H9 (cell line): Measurements from ENCODE around the gene GLMP. TPM values are rescaled to one million over a fixed set of nuclear protein-coding genes. Genes with fewer than 3 reads are reported as not detected.

Experiments used
- DNase-seq: peaks from one replicate; pipeline ENCODE4 v3.0.0-alpha.2; 2017
- H2AFZ ChIP-seq: one replicate; pipeline ENCODE4 v1.6.1; 2013; ENCODE audit warnings: mild to moderate bottlenecking, low read length, control low read depth, moderate library complexity
- H2AK5ac ChIP-seq: 2 replicates; pipeline ENCODE4 v1.6.1; 2013; ENCODE audit warnings: low read length, control low read depth, mixed read lengths; ENCODE audit not compliant: insufficient read length
- H2BK120ac ChIP-seq: one replicate; pipeline ENCODE4 v1.6.1; 2013; ENCODE audit warnings: low read depth, mild to moderate bottlenecking, low read length, control low read depth, inconsistent platforms; ENCODE audit not compliant: poor library complexity, severe bottlenecking
- H2BK12ac ChIP-seq: 2 replicates; pipeline ENCODE4 v1.6.1; 2013; ENCODE audit warnings: low read length, control low read depth, mixed read lengths, low read depth; ENCODE audit not compliant: insufficient read length
- H2BK15ac ChIP-seq: 2 replicates; pipeline ENCODE4 v1.6.1; 2013; ENCODE audit warnings: low read depth, low read length, control low read depth
- H2BK20ac ChIP-seq: one replicate; pipeline ENCODE4 v1.6.1; 2013; ENCODE audit warnings: low read depth, mild to moderate bottlenecking, low read length, control low read depth, inconsistent platforms; ENCODE audit not compliant: poor library complexity, severe bottlenecking
- H2BK5ac ChIP-seq: 2 replicates; pipeline ENCODE4 v1.6.1; 2013; ENCODE audit warnings: low read length, control low read depth, mixed read lengths; ENCODE audit not compliant: insufficient read length
- H3K14ac ChIP-seq: 2 replicates; pipeline ENCODE4 v1.6.1; 2013; ENCODE audit warnings: low read length, control low read depth; ENCODE audit not compliant: insufficient read depth
- H3K18ac ChIP-seq: 2 replicates; pipeline ENCODE4 v1.6.1; 2013; ENCODE audit warnings: low read depth, mild to moderate bottlenecking, mixed read lengths, low read length, control low read depth; ENCODE audit not compliant: insufficient read length
- H3K23ac ChIP-seq: 2 replicates; pipeline ENCODE4 v1.6.1; 2013; ENCODE audit warnings: low read length, control low read depth, mixed read lengths, low read depth; ENCODE audit not compliant: insufficient read length
- H3K23me2 ChIP-seq: 2 replicates; pipeline ENCODE4 v1.6.1; 2013; ENCODE audit warnings: low read depth, mild to moderate bottlenecking, mixed read lengths, low read length, control low read depth; ENCODE audit not compliant: insufficient read length, poor library complexity, severe bottlenecking
- H3K27ac ChIP-seq: 2 replicates; pipeline ENCODE4 v1.5.1; 2013; ENCODE audit warnings: low read length, control low read depth, mixed read lengths, low read depth; ENCODE audit not compliant: insufficient read length
- H3K27me3 ChIP-seq: 2 replicates; pipeline ENCODE4 v1.6.1; 2013; ENCODE audit warnings: low read length, control low read depth, inconsistent platforms; ENCODE audit not compliant: insufficient read depth
- H3K4ac ChIP-seq: 2 replicates; pipeline ENCODE4 v1.6.1; 2013; ENCODE audit warnings: low read depth, mild to moderate bottlenecking, control low read depth, inconsistent platforms, low read length, moderate library complexity
- H3K4me1 ChIP-seq: 2 replicates; pipeline ENCODE4 v1.6.1; 2013; ENCODE audit warnings: low read length, control low read depth, inconsistent platforms; ENCODE audit not compliant: insufficient read depth
- H3K4me2 ChIP-seq: 2 replicates; pipeline ENCODE4 v1.6.1; 2013; ENCODE audit warnings: low read length, control low read depth, mixed read lengths; ENCODE audit not compliant: insufficient read length, insufficient read depth
- H3K56ac ChIP-seq: 2 replicates; pipeline ENCODE4 v1.6.1; 2013; ENCODE audit warnings: low read depth, mild to moderate bottlenecking, mixed read lengths, low read length, control low read depth; ENCODE audit not compliant: insufficient read length
- H3K79me1 ChIP-seq: 2 replicates; pipeline ENCODE4 v1.6.1; 2013; ENCODE audit warnings: low read depth, mild to moderate bottlenecking, moderate library complexity, low read length, control low read depth, inconsistent platforms; ENCODE audit not compliant: insufficient read depth, poor library complexity, severe bottlenecking
- H3K79me2 ChIP-seq: 2 replicates; pipeline ENCODE4 v1.6.1; 2013; ENCODE audit warnings: low read length, control low read depth, inconsistent platforms; ENCODE audit not compliant: insufficient read depth
- H3K9ac ChIP-seq: 2 replicates; pipeline ENCODE4 v1.6.1; 2013; ENCODE audit warnings: low read length, control low read depth, mixed read lengths; ENCODE audit not compliant: insufficient read length; ENCODE audit errors: extremely low read depth
- H3K9me3 ChIP-seq: one replicate; pipeline ENCODE4 v1.6.1; 2013; ENCODE audit warnings: low read depth, low read length, inconsistent platforms; ENCODE audit not compliant: control insufficient read depth
- H3T11ph ChIP-seq: one replicate; pipeline ENCODE4 v1.6.1; 2013; ENCODE audit warnings: mild to moderate bottlenecking, low read length, control low read depth, inconsistent platforms
- H4K20me1 ChIP-seq: one replicate; pipeline ENCODE4 v1.6.1; 2013; ENCODE audit not compliant: control insufficient read depth, insufficient read length, insufficient read depth
- H4K5ac ChIP-seq: 2 replicates; pipeline ENCODE4 v1.6.1; 2013; ENCODE audit warnings: low read depth, mild to moderate bottlenecking, mixed read lengths, low read length, control low read depth; ENCODE audit not compliant: insufficient read length
- H4K8ac ChIP-seq: replicated peaks from 2 replicates; pipeline ENCODE4 v1.6.1; 2013; ENCODE audit warnings: low read length, control low read depth, mixed read lengths, low read depth; ENCODE audit not compliant: insufficient read length
- H4K91ac ChIP-seq: 2 replicates; pipeline ENCODE4 v1.6.1; 2013; ENCODE audit warnings: low read depth, mild to moderate bottlenecking, moderate library complexity, mixed read lengths, low read length, control low read depth; ENCODE audit not compliant: insufficient read length
- H3K27ac Mint-ChIP-seq, 3 experiments: 2 replicates in 2 of 3; 3 replicates in 1 of 3; pipeline ENCODE4 v1.8.0; 2020 to 2021; ENCODE audit warnings: mixed read lengths in 3 of 3, mild to moderate bottlenecking in 1 of 3, moderate library complexity in 1 of 3
- H3K27me3 Mint-ChIP-seq: 2 replicates; pipeline ENCODE4 v1.8.0; 2021; ENCODE audit warnings: low read depth, mild to moderate bottlenecking, moderate library complexity, mixed read lengths
- H3K36me3 Mint-ChIP-seq, 3 experiments: 2 replicates in 2 of 3; 3 replicates in 1 of 3; pipeline ENCODE4 v1.8.0; 2020 to 2021; ENCODE audit warnings: low read depth in 3 of 3, mixed read lengths in 3 of 3; ENCODE audit not compliant: insufficient read depth in 1 of 3
- H3K4me1 Mint-ChIP-seq, 2 experiments: 2 replicates each; pipeline ENCODE4 v1.8.0; 2020; ENCODE audit warnings: mixed read lengths in 2 of 2
- H3K4me3 Mint-ChIP-seq, 2 experiments: 2 replicates in 1 of 2; 3 replicates in 1 of 2; pipeline ENCODE4 v1.8.0; 2020 to 2021; ENCODE audit warnings: mild to moderate bottlenecking in 2 of 2, mixed read lengths in 2 of 2, moderate library complexity in 1 of 2
- H3K9me3 Mint-ChIP-seq, 2 experiments: 2 replicates in 1 of 2; 3 replicates in 1 of 2; pipeline ENCODE4 v1.8.0; 2020; ENCODE audit warnings: mild to moderate bottlenecking in 2 of 2, mixed read lengths in 2 of 2, moderate library complexity in 1 of 2
- WGBS: extraction: QIAGEN DNeasy Blood & Tissue Kit; methylation state at CpG from one replicate; pipeline ENCODE4 v1.1.7; 2013; ENCODE audit warnings: missing lambda C conversion rate, low lambda C conversion rate, mixed read lengths; ENCODE audit not compliant: insufficient read length; ENCODE audit errors: extremely low coverage; 5-methylcytosine and 5-hydroxymethylcytosine counted together
- total RNA-seq: library from RNA; stranded (reverse); gene quantifications from 2 replicates; pipeline ENCODE4 v1.2.1, GENCODE V29; 2021
- TF ChIP-seq, protein P1 (sequence below): fragments of 200-600 bp; sonication (generic); conservative IDR thresholded peaks from 3 replicates; pipeline ENCODE4 v1.8.0; 2021; ENCODE audit warnings: antibody characterized with exemption, mild to moderate bottlenecking

GLMP gene
- total RNA-seq, 1 experiment from 2014 or later = 49.2 TPM

DNA sequence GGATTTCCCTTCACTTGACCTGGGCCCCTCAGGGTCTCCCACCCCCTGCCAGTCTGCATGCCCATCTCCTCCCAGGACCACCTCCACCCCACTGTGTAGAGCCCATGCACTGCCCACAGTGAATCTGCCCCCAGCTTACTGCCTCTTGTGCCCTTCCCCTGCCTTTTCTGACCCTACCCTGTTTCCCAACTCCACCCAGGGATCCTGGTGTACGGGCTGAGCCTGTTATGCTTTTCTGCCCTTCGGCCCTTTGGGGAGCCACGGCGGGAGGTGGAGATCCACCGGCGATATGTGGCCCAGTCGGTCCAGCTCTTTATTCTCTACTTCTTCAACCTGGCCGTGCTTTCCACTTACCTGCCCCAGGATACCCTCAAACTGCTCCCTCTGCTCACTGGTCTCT is 9.4 kb downstream of the GLMP start:
- Histone ChIP-seq H3K4ac (no peak overlapping the region), H3K14ac (no peak overlapping the region), H2BK5ac (no peak overlapping the region), H2AFZ (no peak overlapping the region), H2BK120ac (no peak overlapping the region), H3K4me1 (no peaks in the 10 kb centered on the region), H3K9me3 (no peaks in the 10 kb centered on the region), H4K5ac (no peak overlapping the region), H3K23ac (no peak overlapping the region), H3T11ph (no peak overlapping the region), H3K9ac (no peak overlapping the region), H2BK20ac (no peak overlapping the region), H2AK5ac (no peak overlapping the region), H4K20me1 (no peaks in the 10 kb centered on the region), H3K79me1 (no peaks in the 10 kb centered on the region), H3K27me3 (no peaks in the 10 kb centered on the region; the same call in 1 of the 2 replicates), H3K18ac (no peak overlapping the region), H3K56ac (no peak overlapping the region), H3K27ac (no peak overlapping the region), H2BK15ac (no peak overlapping the region), H4K91ac (no peak overlapping the region), H3K23me2 (peaks cover 12% of the 10 kb centered on the region), H3K79me2 (peaks cover 11% of the 10 kb centered on the region), H3K4me2 (no peak overlapping the region), H4K8ac (no peak overlapping the region), H2BK12ac (no peak overlapping the region)
- no peak for DNase-seq
- no peak overlapping the region for H3K4me3 Mint-ChIP-seq
- H3K9me3 Mint-ChIP-seq = no peaks in the 10 kb centered on the region
- peaks cover 23 to 29% of the 10 kb centered on the region in 2 experiments for H3K4me1 Mint-ChIP-seq
- WGBS = no CpG with 5 or more reads among the region's 8 CpGs
- TF ChIP-seq, protein P1, sequence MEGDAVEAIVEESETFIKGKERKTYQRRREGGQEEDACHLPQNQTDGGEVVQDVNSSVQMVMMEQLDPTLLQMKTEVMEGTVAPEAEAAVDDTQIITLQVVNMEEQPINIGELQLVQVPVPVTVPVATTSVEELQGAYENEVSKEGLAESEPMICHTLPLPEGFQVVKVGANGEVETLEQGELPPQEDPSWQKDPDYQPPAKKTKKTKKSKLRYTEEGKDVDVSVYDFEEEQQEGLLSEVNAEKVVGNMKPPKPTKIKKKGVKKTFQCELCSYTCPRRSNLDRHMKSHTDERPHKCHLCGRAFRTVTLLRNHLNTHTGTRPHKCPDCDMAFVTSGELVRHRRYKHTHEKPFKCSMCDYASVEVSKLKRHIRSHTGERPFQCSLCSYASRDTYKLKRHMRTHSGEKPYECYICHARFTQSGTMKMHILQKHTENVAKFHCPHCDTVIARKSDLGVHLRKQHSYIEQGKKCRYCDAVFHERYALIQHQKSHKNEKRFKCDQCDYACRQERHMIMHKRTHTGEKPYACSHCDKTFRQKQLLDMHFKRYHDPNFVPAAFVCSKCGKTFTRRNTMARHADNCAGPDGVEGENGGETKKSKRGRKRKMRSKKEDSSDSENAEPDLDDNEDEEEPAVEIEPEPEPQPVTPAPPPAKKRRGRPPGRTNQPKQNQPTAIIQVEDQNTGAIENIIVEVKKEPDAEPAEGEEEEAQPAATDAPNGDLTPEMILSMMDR = no peak
- H3K27ac Mint-ChIP-seq = 0 out of 7 replicates have a peak overlapping the region, but pooled peaks of 1 of the 3 experiments have one; percentile 29
- no peaks in the 10 kb centered on the region; the same call in 1 of the 2 replicates for H3K27me3 Mint-ChIP-seq
- H3K36me3 Mint-ChIP-seq = 0 out of 7 replicates have a peak, but pooled peaks cover 0 to 5% (median 0%) of the 10 kb centered on the region in 3 experiments
